HG02943 (cell line): ENCODE measurements around the gene CLDN11.

Experiments
- ATAC-seq: cut with Tn5 transposase; IDR thresholded peaks from one replicate; pipeline ENCODE4 v1.9.1; 2021; ENCODE audit warnings: mild to moderate bottlenecking, low read depth, moderate library complexity; ENCODE audit not compliant: unreplicated experiment

CLDN11 gene

DNA sequence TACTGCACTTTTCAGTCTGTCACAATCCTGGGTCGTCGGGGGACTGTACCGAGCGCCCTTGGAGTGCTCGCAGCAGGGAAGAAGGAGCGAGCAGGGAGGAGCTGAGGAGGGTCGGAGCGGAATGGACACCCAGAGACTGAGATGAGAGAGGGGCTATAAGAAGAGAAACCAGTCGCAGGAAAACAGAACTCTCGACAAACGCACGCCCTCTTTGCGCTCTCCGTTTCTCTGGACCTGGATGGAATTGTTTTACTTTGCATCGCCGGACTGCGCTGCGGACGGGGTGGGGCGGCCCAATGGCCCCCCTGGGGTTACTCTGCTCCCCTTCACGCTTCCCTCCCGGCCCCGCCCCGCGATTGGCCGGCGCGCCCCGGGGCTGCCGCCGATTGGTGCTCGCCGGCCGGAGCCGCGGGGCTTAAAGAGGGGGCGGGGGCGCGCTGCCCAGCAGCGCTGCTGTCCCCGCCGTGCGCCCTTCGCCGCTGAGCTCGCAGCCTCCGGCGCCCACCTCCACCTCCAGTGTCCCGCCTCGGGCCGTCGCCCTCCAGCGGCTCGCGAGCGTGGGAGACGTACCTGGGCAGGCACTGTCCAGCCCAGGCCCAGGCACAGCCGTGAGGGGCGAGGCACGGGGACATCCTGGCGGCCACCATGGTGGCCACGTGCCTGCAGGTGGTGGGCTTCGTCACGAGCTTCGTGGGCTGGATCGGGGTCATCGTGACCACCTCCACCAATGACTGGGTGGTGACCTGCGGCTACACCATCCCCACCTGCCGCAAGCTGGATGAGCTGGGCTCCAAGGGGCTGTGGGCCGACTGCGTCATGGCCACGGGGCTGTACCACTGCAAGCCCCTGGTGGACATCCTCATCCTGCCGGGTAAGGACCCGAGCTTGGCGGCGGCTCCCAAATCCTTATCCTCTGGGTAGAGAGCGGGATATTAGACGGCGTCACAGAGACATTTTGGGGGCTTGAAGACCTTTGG is at the start of gene CLDN11:
Gene CLDN11 (plus strand): TSS at position 447 of the 977 bp plus-strand sequence. CDS start 199 bp downstream, at position 646.
- ATAC-seq = no peak

DNA sequence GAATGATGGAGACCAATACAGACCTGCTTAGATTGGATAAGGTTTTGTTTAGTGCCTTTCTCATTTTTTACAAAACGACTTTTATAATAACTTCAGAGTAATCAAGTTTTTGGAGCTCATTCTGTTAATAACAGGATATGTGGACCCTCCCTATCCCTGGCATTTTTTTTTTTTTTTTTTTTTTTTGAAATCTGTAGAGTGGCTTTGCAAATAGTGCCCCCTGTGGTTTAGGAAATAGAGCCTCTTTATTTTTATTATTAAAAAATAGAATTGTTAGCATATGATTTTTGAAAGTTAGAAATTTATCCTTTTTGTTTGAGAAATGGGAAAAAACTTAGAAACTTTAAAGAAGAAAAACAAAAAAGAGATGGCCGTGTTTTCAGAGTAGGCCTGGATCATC is 49.7 kb upstream of the CLDN11 start:
- ATAC-seq = no peak

DNA sequence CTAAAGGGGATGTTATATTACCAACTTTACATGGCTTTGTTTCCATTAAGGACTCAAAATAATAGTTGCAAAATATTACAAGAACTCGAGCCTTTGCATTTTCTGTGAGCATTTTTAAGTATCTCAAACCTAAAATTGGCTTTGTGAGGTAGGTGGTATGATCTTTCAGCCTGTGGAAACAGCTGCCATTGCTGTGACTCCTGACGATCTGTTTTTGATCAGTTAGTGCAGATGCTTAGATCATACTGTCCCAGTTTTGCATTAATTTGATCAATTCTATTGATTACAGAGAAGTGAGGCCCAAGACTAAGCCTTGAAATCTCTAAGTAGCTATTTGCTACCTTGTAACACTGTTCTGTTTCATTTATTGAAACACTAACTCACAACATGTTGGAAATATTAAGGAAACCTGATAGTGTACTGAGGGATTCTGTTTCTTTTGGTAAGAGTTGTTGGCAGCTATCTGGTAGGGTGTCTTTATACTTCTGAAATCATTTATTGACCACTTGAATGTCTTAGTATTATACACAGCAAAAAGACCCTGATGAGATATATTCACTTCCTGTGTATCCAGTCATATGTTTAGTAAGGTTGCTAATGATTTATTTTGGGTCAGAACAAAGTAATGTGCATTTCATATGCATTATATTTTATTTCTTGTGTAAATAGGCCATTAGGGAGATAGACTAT is 46.3 kb upstream of the CLDN11 start:
- no peak for ATAC-seq

DNA sequence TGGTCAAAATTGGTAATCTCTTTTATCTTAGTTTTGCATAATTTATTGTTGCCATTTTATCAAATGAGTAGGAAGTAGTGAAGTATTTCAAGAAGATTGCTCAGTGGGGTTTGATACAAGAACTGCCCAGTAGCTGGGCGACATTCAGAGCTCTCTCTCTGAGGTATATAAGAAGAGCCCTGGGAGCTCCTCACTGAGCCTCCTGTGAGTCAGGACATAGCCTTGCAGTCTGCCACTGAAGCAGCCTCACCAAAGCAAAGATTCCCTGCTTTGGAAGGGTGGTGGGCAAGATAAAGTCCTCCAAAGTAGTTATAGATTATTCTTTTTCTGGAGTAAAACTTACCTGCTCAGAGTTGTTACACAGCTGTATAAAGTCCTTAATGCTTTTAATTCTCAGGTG is 35.1 kb upstream of the CLDN11 start:
- no peak for ATAC-seq

DNA sequence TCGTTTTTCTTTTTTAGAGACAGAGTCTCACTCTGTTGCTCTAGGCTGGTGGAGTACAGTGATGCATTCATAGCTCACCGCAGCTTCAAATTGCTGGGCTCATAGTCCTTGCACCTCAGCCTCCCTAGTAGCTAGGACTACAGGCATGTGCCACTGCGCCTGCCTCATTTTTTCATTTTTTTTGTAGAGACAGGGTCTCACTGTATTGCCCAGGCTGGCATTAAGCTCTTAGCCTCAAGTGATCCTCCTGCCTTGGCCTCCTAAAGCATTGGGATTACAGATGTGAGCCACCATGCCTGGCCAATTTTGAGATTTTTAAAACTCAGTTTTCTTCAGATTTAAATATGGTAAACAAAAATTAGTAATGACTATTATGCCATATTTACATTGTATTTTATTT is 32.2 kb upstream of the CLDN11 start:
- no peak for ATAC-seq

DNA sequence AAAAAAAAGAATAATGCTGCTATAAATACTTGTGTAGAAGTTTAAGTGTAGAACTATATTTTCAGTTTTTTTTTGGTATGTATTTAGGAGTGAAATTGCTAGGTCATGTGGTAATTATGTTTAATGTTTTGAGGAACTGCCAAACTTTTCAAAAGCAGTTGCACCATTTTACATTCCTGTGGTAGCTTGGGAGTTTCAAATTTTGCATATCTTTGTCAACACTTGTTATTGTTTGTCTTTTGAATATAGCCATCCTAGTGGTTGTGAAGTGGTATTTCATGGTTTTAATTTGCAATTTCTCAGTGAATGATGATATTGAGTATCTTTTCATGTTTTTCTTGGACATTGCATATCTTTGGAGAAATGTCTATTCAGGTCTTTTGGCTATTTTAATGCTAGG is 30.7 kb upstream of the CLDN11 start:
- ATAC-seq = no peak

DNA sequence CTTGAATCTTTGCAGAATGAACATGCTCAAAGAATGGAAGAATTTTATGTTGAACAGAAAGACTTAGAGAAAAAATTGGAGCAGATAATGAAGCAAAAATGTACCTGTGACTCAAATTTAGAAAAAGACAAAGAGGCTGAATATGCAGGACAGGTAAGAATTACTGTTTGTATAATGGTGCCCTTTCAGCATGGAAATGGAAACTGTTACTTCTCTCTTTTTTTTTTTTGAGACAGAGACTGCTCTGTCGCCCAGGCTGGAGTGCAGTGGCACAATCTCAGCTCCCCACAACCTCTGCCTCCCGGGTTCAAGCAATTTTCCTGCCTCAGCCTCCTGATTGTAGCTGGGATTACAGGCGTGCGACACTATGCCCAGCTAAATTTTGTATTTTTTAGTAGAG is 27.6 kb upstream of the CLDN11 start:
- no peak for ATAC-seq

DNA sequence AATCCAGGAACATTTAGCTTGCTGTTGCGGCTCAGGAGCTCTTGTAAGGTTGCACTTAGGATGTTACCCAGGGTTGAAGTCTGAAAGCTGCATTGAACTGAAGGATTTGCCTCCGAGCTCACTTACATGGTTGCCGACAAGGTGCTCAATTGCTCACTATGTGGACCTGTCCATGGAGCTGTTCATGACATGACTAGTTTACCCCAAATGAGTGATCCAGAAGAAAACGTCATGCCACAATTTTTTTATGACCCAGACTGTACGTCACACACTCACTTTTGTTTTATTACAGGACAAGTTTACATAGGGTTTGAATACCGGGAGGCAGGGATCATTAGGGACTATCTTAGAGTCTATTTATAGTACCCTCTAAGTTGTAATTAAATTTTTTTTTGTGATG is 21.0 kb upstream of the CLDN11 start:
- ATAC-seq = no peak

DNA sequence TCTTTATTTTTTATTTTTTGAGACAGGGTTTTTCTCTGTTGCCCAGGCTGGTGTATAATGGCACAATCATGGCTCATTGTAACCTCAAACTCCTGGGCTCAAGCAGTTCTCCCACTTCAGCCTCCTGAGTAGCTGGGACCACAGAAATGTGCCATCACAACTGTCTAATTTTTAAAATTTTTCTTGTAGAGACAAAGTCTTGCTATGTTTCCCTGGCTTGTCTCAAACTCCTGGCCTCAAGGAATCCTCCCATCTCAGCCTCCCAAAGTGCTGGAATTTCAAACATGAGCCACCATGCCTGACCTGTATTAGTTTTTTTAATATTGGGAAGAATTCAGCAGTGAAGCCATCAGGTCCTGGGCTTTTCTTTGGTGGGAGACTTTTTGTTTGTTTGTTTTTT is 13.6 kb upstream of the CLDN11 start:
- no peak for ATAC-seq

DNA sequence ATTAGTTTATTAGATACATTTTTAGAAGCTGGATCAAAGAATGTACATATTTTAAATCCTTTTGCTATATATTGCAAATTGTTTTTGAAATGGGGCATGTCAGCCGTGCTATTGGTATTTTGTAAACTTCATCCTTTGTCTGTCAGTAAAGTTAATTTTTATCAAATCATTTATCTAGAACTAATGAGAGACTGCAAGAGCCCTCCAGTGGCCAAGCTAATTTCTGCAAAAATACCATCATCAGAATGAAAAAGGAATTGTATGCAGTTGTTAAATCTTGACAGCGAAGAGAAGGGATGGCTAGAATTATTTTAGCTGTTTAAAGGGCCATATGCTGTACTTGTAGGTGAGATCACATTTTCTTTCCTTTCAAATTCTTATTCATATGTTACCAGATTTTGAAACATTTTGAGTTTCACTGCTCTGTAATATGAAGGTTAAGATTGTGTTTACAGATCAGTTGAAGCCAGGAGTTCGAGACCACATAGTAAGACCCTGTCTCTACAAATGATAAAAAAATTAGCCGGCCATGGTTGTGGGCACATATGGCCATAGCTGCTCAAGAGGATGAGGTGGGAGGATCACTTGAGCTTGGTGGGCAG is 8.1 kb upstream of the CLDN11 start:
- ATAC-seq = no peak

DNA sequence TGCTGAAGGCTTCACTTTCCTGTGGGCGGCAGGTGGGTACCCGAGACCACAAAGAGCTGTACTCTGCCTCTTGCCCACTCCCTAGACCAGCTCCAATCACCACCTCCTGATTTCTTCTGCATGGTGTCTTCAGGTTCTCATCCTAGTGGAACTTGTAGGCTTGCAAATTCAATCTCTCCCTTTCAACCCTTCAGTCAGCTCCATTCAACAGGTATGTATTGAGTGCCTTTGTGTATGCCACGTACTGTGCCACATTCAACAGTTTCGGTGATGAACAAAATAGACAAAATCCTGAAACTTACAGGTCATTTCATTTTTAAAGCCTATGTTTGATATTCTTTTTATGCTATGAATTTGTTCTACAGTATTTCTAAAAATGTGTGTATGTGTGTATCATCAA is 5.4 kb upstream of the CLDN11 start:
- no peak for ATAC-seq

DNA sequence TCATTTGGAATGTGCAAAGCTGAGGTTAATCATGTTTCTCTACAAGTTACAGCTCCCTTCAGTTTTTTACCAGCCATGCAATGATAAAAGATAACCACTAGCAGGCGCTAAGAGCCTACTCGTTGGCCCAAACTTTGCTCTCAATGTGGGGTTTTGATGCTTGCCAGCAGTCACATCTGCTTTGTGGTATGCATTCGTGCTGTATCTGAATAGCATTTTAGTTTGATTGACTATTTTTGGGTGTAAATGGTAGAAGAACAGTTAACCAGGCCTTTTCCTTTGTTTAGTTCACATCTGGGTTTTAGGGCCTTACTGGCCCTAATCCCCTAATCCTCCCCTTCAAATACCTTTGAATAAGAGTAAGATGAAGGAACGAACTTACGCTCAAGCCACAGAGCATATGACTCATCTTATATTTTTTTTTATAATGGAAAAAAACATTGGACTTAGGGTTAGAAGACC is 4.4 kb upstream of the CLDN11 start:
- ATAC-seq = no peak

DNA sequence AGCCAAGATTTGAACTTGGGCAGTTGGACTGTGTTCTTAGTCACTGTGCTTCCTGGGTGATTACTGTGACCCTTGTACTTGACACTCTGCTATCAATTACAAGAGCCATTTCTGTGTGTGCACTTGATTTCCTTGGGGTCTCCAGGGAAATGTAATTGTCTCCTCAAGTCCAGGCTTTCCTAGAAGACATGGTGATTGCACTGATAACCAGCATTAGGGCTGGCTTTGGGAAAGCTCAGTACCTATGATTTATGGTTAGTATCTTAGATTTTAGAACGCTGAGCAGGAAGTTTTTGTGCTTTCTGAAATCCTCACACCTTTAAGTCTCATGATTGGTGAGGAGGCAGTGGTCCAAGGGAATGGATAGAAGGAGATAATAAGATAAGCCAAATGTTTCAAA is 1.6 kb upstream of the CLDN11 start:
- ATAC-seq = no peak

DNA sequence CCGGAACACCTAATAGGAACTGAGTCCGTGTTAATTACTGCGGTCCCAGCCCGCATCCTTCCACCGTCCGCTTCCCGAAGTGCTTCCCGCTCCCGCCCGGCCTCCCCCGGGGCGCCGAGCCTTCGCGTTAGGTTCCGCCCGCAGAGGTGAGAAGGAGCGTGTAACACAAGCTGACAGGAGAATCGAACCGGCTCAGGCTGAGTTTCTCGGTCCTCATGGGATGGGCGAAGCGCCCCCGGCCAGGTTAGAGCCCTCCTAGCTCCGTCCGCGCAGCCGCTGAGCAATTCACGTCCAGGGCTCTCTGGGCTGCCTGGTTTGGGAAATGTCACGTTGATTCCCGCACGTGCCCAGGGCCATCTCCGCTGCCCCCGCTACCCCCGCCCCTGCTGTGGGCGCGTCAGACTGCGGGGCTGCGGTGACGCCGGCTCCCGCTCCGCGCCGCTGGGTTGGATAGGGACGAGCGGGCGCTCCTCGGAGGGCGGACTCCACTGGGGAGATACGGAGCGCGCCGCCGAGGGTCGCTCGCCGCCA is 954 bp downstream of the CLDN11 start:
- no peak for ATAC-seq

DNA sequence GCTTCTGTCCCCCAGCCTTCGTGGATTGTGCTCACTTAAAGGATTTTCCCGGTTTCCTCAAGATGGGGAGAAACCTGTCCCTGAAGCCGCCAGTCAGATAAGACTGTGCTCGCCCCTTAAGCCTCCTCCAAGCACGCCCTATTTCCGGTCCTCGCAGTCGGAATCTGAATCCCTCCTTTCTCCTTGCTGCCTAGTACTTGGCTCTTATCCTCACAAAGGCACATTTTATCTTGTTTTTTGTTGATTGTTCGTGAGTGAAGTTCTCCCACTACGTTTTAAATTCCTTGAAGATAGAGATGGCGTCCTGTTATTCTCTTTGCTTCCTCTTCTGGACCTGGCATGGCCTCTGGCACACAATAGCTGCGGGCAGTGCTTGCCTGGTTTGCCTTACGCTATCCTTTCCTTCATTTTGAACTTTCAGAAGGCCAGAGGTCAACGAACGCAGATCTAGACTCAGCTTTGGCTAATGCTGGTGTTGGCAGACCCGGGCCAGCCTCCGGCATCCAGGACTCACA is 1.7 kb downstream of the CLDN11 start:
- ATAC-seq = no peak

DNA sequence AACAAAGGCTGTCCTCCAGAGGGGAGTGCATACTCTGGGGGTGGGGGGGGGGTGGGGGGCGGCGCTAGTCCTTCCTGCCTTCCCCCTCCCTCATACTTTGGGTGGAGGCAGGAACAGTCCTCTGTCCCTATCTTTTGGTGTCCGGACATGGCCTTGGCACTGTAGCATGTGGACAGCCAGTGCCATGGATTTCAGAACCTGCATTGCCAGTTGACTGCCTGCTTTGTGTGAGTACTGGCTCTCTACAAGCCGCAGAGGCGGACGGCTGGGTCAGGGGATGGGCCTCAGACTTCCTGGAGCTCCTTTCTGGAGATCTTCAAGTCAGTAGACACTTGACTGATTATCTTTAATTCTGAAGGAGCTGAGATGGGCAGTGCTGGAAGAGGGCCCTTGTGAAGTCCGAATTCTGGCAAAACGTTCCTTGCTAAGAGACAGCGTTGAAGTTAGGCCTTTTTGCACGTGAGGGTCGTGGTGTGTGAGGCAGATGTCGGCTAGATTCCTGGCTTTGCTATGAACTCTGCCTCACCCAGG is 2.5 kb downstream of the CLDN11 start:
- ATAC-seq = no peak

DNA sequence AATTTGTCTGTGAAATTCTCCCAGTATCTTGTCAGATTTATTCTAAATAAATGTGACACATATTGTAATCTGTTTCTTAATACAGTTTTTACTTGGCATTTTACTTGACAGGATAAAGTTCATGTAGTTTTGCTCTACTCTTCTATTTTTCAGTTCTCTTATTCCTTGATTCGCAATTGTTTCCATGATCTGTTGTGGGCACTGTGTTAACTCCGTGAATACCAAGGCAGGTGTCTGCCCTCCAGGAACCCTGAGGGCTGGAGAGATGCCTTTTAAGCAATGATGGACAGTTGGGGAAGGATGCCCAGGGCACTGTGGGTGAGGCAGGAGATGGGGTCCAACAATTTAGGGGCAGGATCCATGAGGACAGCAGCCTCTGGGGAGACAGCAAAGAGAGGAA is 3.1 kb downstream of the CLDN11 start:
- ATAC-seq = no peak

DNA sequence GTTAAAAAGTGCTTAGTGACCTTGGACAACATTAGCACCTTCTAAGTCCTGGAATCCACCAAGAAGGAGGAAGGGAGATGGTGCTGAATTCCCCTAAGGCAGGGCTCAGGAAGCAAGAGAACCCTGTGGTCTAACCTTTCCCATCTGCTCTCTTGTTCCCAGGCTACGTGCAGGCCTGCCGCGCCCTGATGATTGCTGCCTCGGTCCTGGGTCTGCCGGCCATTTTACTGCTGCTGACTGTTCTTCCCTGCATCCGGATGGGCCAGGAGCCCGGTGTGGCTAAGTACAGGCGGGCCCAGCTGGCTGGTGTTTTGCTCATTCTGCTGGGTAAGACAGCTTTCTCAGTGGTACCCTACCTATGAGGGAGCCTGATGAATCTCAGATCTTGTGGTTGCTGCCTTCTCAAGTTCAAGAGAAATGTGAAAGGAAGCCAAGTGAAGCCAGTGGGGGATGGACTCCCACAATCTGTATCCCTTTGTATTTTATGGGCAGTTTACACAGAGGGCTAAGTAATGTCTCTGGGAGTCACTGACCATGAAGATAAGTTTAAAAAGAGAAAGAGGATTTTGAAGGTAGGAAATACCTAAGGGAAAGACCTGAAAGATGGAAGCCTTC is 4.4 kb downstream of the CLDN11 start:
- no peak for ATAC-seq

DNA sequence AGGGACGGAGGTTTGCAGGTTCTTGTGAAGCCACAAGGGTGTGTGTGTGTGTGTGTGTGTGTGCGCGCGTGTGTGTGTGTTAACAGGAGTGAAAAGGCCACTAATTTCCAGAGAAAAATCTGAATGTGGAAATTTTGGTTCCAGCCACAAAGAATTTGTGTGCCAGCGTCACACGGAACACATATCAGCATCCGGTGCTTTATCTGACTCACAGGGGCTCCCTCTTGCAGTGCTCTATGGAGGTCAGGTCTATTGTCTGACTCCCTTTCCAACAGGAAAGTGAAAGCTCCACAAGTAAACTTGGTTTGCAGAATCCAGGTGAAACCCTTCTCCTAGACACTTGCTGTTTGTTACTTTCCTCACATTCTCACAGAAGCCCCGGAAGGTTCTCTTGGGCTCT is 6.2 kb downstream of the CLDN11 start:
- ATAC-seq = no peak
